Cardiac muscle cell (in vitro differentiated cells and primary cell): ENCODE results near the gene CFAP141. TPM values are rescaled to one million over a fixed set of nuclear protein-coding genes. Genes with fewer than 3 reads are reported as not detected.
"Not testable (repeated sequence)": the region's sequence is repeated elsewhere in the genome, so short reads cannot be mapped to it uniquely, and the experiment has no call there.

Experiments
- DNase-seq, 2 donors: peaks; one replicate each; pipeline versions ENCODE4 v3.0.0 to v3.0.0-alpha.2; 2010 to 2017; ENCODE audit warnings: low read depth in 1 of 2, low spot score in 1 of 2
- H3K27ac ChIP-seq: fragments of 200-600 bp; sonication (generic); 2 replicates; pipeline ENCODE4 v1.5.1; 2016
- H3K27me3 ChIP-seq: fragments of 200-600 bp; sonication (generic); 2 replicates; pipeline ENCODE4 v1.6.0; 2016; ENCODE audit warnings: control low read depth
- H3K36me3 ChIP-seq: fragments of 200-600 bp; sonication (generic); 2 replicates; pipeline ENCODE4 v1.5.1; 2016; ENCODE audit warnings: control low read depth
- H3K4me1 ChIP-seq: fragments of 200-600 bp; sonication (generic); 2 replicates; pipeline ENCODE4 v1.8.1; 2017; ENCODE audit warnings: low read depth, mild to moderate bottlenecking, mixed run types
- H3K4me3 ChIP-seq: fragments of 200-600 bp; sonication (generic); 2 replicates; pipeline ENCODE4 v1.5.1; 2016; ENCODE audit warnings: mild to moderate bottlenecking
- H3K9me3 ChIP-seq: fragments of 200-600 bp; sonication (generic); 2 replicates; pipeline ENCODE4 v1.5.1; 2017; ENCODE audit warnings: low read depth, mild to moderate bottlenecking, control low read depth
- polyA plus RNA-seq: library from polyadenylated mRNA; unstranded; fragments of >200 nt; fragmentation: Nextera tagmentation; extraction: Ambion mirVana; gene quantifications from 2 replicates; pipeline ENCODE4 v1.2.1, GENCODE V29; 2016
- total RNA-seq: library from RNA; depleted of rRNA; stranded (reverse); fragments of >200 nt; gene quantifications from 2 replicates; pipeline ENCODE4 v1.2.3, GENCODE V29; 2016
- TF ChIP-seq, protein P1 (sequence below): IDR thresholded peaks from 2 replicates; pipeline ENCODE4 v1.5.1; 2012; ENCODE audit warnings: low read depth, mild to moderate bottlenecking, low read length

The CFAP141 gene
- total and polyA plus RNA-seq, 2 experiments from 2014 or later: not detected

DNA sequence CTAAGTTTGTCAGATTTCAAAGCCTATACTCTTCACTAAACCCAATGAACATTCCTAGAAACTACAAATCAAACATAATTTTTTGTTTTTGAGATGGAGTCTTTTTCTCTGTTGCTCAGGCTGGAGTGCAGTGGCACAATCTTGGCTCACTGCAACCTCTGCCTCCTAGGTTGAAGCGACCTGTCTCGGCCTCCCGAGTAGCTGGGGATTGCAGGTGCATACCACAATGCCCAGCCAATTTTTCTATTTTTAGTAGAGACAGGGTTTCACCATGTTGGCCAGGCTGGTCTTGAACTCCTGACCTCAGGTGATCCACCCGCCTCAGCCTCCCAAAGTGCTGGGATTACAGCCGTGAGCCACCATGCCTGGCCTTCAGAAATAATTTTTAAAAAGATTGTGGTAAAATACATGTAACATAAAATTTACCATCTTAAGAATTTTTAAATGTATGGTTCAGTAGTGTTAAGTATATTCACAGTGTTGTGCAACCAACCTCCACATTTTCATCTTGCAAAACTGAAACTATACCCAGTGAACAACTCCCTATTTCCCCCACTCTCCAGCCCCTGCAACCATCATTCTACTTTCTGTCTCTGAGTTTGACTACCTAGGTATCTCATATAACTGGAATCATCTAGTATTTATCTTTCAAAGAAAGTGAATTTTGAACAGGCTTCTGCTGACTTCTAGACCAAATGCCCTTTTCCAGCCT, 2.7 kb upstream of the CFAP141 start:
- Histone ChIP-seq H3K36me3 (peaks cover 60% of the 10 kb centered on the region), H3K27ac (no peak overlapping the region), H3K4me3 (no peak overlapping the region), H3K4me1 (no peaks in the 10 kb centered on the region), H3K9me3 (no peaks in the 10 kb centered on the region), H3K27me3 (no peaks in the 10 kb centered on the region)
- no peak for DNase-seq
- TF ChIP-seq, protein P1, sequence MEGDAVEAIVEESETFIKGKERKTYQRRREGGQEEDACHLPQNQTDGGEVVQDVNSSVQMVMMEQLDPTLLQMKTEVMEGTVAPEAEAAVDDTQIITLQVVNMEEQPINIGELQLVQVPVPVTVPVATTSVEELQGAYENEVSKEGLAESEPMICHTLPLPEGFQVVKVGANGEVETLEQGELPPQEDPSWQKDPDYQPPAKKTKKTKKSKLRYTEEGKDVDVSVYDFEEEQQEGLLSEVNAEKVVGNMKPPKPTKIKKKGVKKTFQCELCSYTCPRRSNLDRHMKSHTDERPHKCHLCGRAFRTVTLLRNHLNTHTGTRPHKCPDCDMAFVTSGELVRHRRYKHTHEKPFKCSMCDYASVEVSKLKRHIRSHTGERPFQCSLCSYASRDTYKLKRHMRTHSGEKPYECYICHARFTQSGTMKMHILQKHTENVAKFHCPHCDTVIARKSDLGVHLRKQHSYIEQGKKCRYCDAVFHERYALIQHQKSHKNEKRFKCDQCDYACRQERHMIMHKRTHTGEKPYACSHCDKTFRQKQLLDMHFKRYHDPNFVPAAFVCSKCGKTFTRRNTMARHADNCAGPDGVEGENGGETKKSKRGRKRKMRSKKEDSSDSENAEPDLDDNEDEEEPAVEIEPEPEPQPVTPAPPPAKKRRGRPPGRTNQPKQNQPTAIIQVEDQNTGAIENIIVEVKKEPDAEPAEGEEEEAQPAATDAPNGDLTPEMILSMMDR: no peak

- DNase-seq: no peak
- H3K36me3 ChIP-seq: peaks cover 45% of the 10 kb centered on the region
- H3K27ac ChIP-seq: no peak overlapping the region
- no peaks in the 10 kb centered on the region for H3K27me3 ChIP-seq
- TF ChIP-seq, protein P1: no peak
- no peaks in the 10 kb centered on the region for H3K4me1 ChIP-seq
- no peak overlapping the region for H3K4me3 ChIP-seq
- no peaks in the 10 kb centered on the region for H3K9me3 ChIP-seq
Observed at GRCh38 chr1:154207262-154207661, 1.1 kb upstream of the CFAP141 start.

DNA sequence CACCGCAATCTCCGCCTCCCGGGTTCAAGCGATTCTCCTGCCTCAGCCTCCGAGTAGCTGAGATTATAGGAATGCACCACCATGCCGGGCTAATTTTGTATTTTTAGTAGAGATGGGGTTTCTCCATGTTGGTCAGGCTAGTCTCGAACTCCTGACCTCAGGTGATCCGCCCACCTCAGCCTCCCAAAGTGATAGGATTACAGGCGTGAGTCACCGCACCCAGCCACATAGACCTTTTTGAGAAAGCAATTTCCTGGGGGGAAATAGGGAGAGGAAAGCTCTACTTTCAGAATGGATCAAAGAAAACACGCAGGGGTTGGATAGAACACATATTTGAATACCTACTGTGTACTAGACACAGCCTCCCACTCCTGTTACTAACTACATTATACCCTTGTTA, 355 bp downstream of the CFAP141 start:
- peaks cover 32% of the 10 kb centered on the region for H3K36me3 ChIP-seq
- H3K9me3 ChIP-seq, H3K4me1 ChIP-seq, DNase-seq, H3K27me3 ChIP-seq, H3K27ac ChIP-seq, H3K4me3 ChIP-seq: not testable (repeated sequence)

- Histone ChIP-seq H3K4me3 (no peak overlapping the region), H3K27ac (no peak overlapping the region), H3K36me3 (no peaks in the 10 kb centered on the region), H3K4me1 (peaks cover 3% of the 10 kb centered on the region), H3K9me3 (no peaks in the 10 kb centered on the region), H3K27me3 (no peaks in the 10 kb centered on the region)
- no peak for DNase-seq
- TF ChIP-seq, protein P1: no peak
Observed at GRCh38 chr1:154199563-154199879, 6.6 kb downstream of the CFAP141 start.

DNA sequence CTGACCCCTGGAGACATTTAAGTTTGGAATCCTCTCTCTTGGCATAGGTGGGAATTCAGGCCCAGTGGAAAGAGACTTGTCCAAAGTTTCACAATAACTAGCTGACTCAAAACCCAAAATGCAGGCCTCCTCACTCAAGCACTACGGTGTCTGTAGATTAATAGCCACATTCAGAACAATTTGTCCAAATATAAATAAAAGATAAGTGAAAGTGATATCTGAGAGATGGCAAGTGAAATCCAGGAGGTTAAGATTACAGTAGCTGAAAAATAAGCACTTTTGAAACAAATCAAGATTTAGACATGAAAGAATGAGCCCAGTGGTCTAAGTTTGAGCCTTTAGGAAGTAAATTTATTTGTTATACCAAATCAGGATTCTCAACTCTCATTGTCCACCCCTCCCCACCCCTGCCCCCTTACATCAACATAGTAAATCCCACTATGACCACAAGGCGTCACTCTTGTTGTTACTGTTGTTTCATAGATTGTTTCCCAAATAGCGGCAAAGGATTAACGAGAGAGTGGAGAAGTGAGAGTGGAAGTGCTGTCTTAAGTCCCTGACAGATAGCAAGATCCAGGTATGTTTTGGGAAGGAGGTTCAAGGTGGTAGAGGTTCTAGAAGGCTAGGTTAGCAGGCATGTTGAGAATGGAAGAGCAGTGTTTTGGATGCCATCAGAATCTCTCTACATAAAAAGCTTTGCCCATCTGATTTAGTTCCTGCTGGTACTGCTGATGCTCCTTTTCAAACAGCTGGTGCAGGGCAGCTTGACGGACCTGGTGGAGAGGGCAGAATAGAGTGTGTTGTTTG, 7.2 kb downstream of the CFAP141 start:
- peak; percentile 70 to 75 for DNase-seq
- no peak overlapping the region for H3K27ac ChIP-seq
- no peaks in the 10 kb centered on the region for H3K36me3 ChIP-seq
- H3K4me1 ChIP-seq: peaks cover 3% of the 10 kb centered on the region
- no peak overlapping the region for H3K4me3 ChIP-seq
- TF ChIP-seq, protein P1: peak; percentile 56
- no peaks in the 10 kb centered on the region for H3K27me3 ChIP-seq
- no peaks in the 10 kb centered on the region for H3K9me3 ChIP-seq

- no peaks in the 10 kb centered on the region for H3K27me3 ChIP-seq
- TF ChIP-seq, protein P1: no peak
- H3K27ac ChIP-seq: no peak overlapping the region
- H3K9me3 ChIP-seq: no peaks in the 10 kb centered on the region
- no peaks in the 10 kb centered on the region for H3K4me1 ChIP-seq
- H3K36me3 ChIP-seq: no peaks in the 10 kb centered on the region
- H3K4me3 ChIP-seq: no peak overlapping the region
- peak in 1 of 2 donors; percentile 26 for DNase-seq
Observed at GRCh38 chr1:154193821-154194220, 12.3 kb downstream of the CFAP141 start.
